ENCODE data around the gene ADAT2. TPM values are rescaled to one million over a fixed set of nuclear protein-coding genes. Genes with fewer than 3 reads are reported as not detected.
A peak's percentile ranks its signal among the peaks of the same experiment; 100 is the strongest.

The ADAT2 gene
- total RNA-seq, 1 experiment from 2014 or later = 9.9 TPM

- CTCF ChIA-PET = interaction anchor here (0.6 to 1.3 kb wide), 4 partner anchors 194 to 953 kb away, joined by 3 to 12 read pairs (median 4); no protein-coding TSS in a partner anchor
- Mint-ChIP-seq H3K36me3 (ENCODE audit: insufficient read depth, unreplicated experiment) (no peaks in the 10 kb centered on the region), H3K4me1 (ENCODE audit: low read depth, unreplicated experiment) (no peaks in the 10 kb centered on the region), H3K27ac (ENCODE audit: unreplicated experiment) (no peak overlapping the region), H3K27me3 (ENCODE audit: unreplicated experiment) (no peaks in the 10 kb centered on the region), H3K4me3 (ENCODE audit: low read depth, unreplicated experiment) (no peak overlapping the region), H3K9me3 (ENCODE audit: low read depth, unreplicated experiment) (no peaks in the 10 kb centered on the region)
- BruUV-seq (replicated peaks) = no TSS peak
- intact Hi-C loops (cut with micrococcal nuclease; ENCODE audit: unreplicated experiment) = loop anchor here (5.0 to 10.0 kb wide), 4 partner anchors 195 to 955 kb away; partner anchors contain the start of gene HIVEP2
- peak; percentile 66 for DNase-seq
- TF ChIP-seq, protein P1, sequence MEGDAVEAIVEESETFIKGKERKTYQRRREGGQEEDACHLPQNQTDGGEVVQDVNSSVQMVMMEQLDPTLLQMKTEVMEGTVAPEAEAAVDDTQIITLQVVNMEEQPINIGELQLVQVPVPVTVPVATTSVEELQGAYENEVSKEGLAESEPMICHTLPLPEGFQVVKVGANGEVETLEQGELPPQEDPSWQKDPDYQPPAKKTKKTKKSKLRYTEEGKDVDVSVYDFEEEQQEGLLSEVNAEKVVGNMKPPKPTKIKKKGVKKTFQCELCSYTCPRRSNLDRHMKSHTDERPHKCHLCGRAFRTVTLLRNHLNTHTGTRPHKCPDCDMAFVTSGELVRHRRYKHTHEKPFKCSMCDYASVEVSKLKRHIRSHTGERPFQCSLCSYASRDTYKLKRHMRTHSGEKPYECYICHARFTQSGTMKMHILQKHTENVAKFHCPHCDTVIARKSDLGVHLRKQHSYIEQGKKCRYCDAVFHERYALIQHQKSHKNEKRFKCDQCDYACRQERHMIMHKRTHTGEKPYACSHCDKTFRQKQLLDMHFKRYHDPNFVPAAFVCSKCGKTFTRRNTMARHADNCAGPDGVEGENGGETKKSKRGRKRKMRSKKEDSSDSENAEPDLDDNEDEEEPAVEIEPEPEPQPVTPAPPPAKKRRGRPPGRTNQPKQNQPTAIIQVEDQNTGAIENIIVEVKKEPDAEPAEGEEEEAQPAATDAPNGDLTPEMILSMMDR (IDR thresholded peaks at IDR 0.05; ENCODE audit: unreplicated experiment) = peak; percentile 81
These were observed 23.2 kb downstream of the ADAT2 start for GRCh38 chr6:143427109-143427817.

- H3K27me3 Mint-ChIP-seq (ENCODE audit: unreplicated experiment) = no peaks in the 10 kb centered on the region
- BruUV-seq (replicated peaks) = no TSS peak
- H3K4me1 Mint-ChIP-seq (ENCODE audit: low read depth, unreplicated experiment) = no peaks in the 10 kb centered on the region
- CTCF ChIA-PET = interaction anchor here (1.2 kb wide), 1 partner anchor 951 kb away, joined by 6 read pairs; no protein-coding TSS in a partner anchor
- no peak overlapping the region for H3K4me3 Mint-ChIP-seq (ENCODE audit: low read depth, unreplicated experiment)
- H3K27ac Mint-ChIP-seq (ENCODE audit: unreplicated experiment) = no peak overlapping the region
- intact Hi-C loops (cut with micrococcal nuclease; ENCODE audit: unreplicated experiment) = loop anchor here (5.0 to 10.0 kb wide), 4 partner anchors 194 to 954 kb away; partner anchors contain the start of gene HIVEP2
- no peaks in the 10 kb centered on the region for H3K9me3 Mint-ChIP-seq (ENCODE audit: low read depth, unreplicated experiment)
- H3K36me3 Mint-ChIP-seq (ENCODE audit: insufficient read depth, unreplicated experiment) = no peaks in the 10 kb centered on the region
- DNase-seq = no peak
- TF ChIP-seq, protein P1 (IDR thresholded peaks at IDR 0.05; ENCODE audit: unreplicated experiment) = no peak
These were observed 24.5 kb downstream of the ADAT2 start for GRCh38 chr6:143426026-143426425.

GRCh38 chr6:143419526-143419925, 31.0 kb downstream of the ADAT2 start:
- Mint-ChIP-seq H3K4me3 (ENCODE audit: low read depth, unreplicated experiment) (no peak overlapping the region), H3K36me3 (ENCODE audit: insufficient read depth, unreplicated experiment) (no peaks in the 10 kb centered on the region), H3K27me3 (ENCODE audit: unreplicated experiment) (no peaks in the 10 kb centered on the region), H3K9me3 (ENCODE audit: low read depth, unreplicated experiment) (no peaks in the 10 kb centered on the region), H3K27ac (ENCODE audit: unreplicated experiment) (no peak overlapping the region), H3K4me1 (ENCODE audit: low read depth, unreplicated experiment) (no peaks in the 10 kb centered on the region)
- TF ChIP-seq, protein P1 (IDR thresholded peaks at IDR 0.05; ENCODE audit: unreplicated experiment) = no peak
- no TSS peak for BruUV-seq (replicated peaks)
- intact Hi-C loops (cut with micrococcal nuclease; ENCODE audit: unreplicated experiment) = no loop called here
- CTCF ChIA-PET = interaction anchor here (0.6 kb wide), 1 partner anchor 693 kb away, joined by 3 read pairs; no protein-coding TSS in a partner anchor
- DNase-seq = no peak

GRCh38 chr6:143414769-143415168, 35.7 kb downstream of the ADAT2 start:
- Mint-ChIP-seq H3K36me3 (ENCODE audit: insufficient read depth, unreplicated experiment) (no peaks in the 10 kb centered on the region), H3K27me3 (ENCODE audit: unreplicated experiment) (no peaks in the 10 kb centered on the region), H3K9me3 (ENCODE audit: low read depth, unreplicated experiment) (no peaks in the 10 kb centered on the region), H3K4me3 (ENCODE audit: low read depth, unreplicated experiment) (no peak overlapping the region), H3K27ac (ENCODE audit: unreplicated experiment) (no peak overlapping the region), H3K4me1 (ENCODE audit: low read depth, unreplicated experiment) (no peaks in the 10 kb centered on the region)
- intact Hi-C loops (cut with micrococcal nuclease; ENCODE audit: unreplicated experiment) = no loop called here
- DNase-seq = no peak
- CTCF ChIA-PET = interaction anchor here (0.6 kb wide), 1 partner anchor 29 kb away, joined by 3 read pairs; no protein-coding TSS in a partner anchor
- TF ChIP-seq, protein P1 (IDR thresholded peaks at IDR 0.05; ENCODE audit: unreplicated experiment) = no peak
- no TSS peak for BruUV-seq (replicated peaks)

All from Calu3 (cell line).